ENCODE data around the gene DENND11. TPM values are rescaled to one million over a fixed set of nuclear protein-coding genes. Genes with fewer than 3 reads are reported as not detected.

Gene DENND11
- total and polyA plus RNA-seq, 2 donors (not counting 3 experiments of a cell fraction or from before 2014, with no cell fraction given) = 14.7 to 25.9 TPM

GRCh38 chr7:141691961-141692360 lies 10.0 kb downstream of the DENND11 start:
- ChIA-PET CTCF (interaction anchor here (1.5 kb wide), 1 partner anchor 46 kb away, joined by 4 read pairs; the partner anchor contains the start of gene SSBP1), POLR2A (no interaction called here)
- BruUV-seq (replicated peaks) = no TSS peak
- intact Hi-C loops (cut with micrococcal nuclease) (no loop called here), dilution Hi-C loops (cut with MboI; ENCODE audit: extremely low pct_ligation_motif_present, low sequenced_read_pairs) (no loop called here)
- no peaks in the 10 kb centered on the region for H3K9me3 ChIP-seq (replicated peaks; ENCODE audit: control insufficient read depth, insufficient read depth, low read length)
- H3K9ac ChIP-seq (replicated peaks; ENCODE audit: extremely low read depth, insufficient read depth, low read length) = no peak overlapping the region
- H3K4me2 ChIP-seq (ENCODE audit: insufficient read depth, low read length) = no peak overlapping the region
- peaks cover 2% of the 10 kb centered on the region for H4K20me1 ChIP-seq (replicated peaks; ENCODE audit: control insufficient read depth, extremely low read depth, insufficient read depth, low read length)
- TF ChIP-seq CTCF (IDR thresholded peaks at IDR 0.05; ENCODE audit: extremely low read depth in 1 of 2, insufficient read depth in 1 of 2, low read depth in 1 of 2, low read length in 2 of 2) = no peak
- no peak for TF ChIP-seq GATA2 (IDR thresholded peaks at IDR 0.05; ENCODE audit: insufficient read depth, insufficient read length, low read depth, low read length)
- TF ChIP-seq MYC (IDR thresholded peaks at IDR 0.05; ENCODE audit: low read depth, low read length) = no peak
- TF ChIP-seq POLR2A (IDR thresholded peaks at IDR 0.05; ENCODE audit: low read depth, low read length) = no peak
- no peak for TF ChIP-seq EZH2 (IDR thresholded peaks at IDR 0.05; ENCODE audit: borderline replicate concordance, low read depth, low read length, severe bottlenecking)
- TF ChIP-seq MAX (IDR thresholded peaks at IDR 0.05; ENCODE audit: insufficient read depth, insufficient read length) = no peak
- no peak for TF ChIP-seq FOS (IDR thresholded peaks at IDR 0.05; ENCODE audit: borderline replicate concordance, insufficient read depth, low read length)
- TF ChIP-seq JUN (IDR thresholded peaks at IDR 0.05; ENCODE audit: borderline replicate concordance, insufficient read depth, insufficient read length, low read depth) = no peak
- no peak for TF ChIP-seq POLR2AphosphoS5 (IDR thresholded peaks at IDR 0.05; ENCODE audit: insufficient read depth, low read depth, low read length)
- H3K9me1 ChIP-seq (replicated peaks; ENCODE audit: control insufficient read depth, extremely low read depth, insufficient read depth, low read length) = no peaks in the 10 kb centered on the region
- H3K4me3 ChIP-seq (replicated peaks in 1 of 3; ENCODE audit: insufficient read depth in 1 of 3, low read depth in 1 of 3, low read length in 3 of 3) = no peak overlapping the region
- peaks cover 1% of the 10 kb centered on the region for H3K4me1 ChIP-seq (ENCODE audit: control insufficient read depth, extremely low read depth, insufficient read depth, low read length)
- no peaks in the 10 kb centered on the region for H3K36me3 ChIP-seq (ENCODE audit: control insufficient read depth in 2 of 2, extremely low read depth in 1 of 2, insufficient read depth in 2 of 2, low read length in 2 of 2)
- peaks cover 26% of the 10 kb centered on the region for H3K79me2 ChIP-seq (ENCODE audit: control insufficient read depth, insufficient read depth, low read length)
- no peak overlapping the region for H2AFZ ChIP-seq (ENCODE audit: low read depth, low read length)
- no peaks in the 10 kb centered on the region for H3K27me3 ChIP-seq (ENCODE audit: control insufficient read depth in 2 of 2, insufficient read depth in 2 of 2, low read length in 2 of 2)
- DNase-seq (ENCODE audit: low read depth, low spot score) (no peak), FAIRE-seq (no peak)
- no peak overlapping the region for H3K27ac ChIP-seq (ENCODE audit: insufficient read depth, low read depth, low read length)
